Testis (tissue), 3 donors: ENCODE measurements around the gene MYCN. TPM values are rescaled to one million over a fixed set of nuclear protein-coding genes. Genes with fewer than 3 reads are reported as not detected.
"Not testable (repeated sequence)": the region's sequence is repeated elsewhere in the genome, so short reads cannot be mapped to it uniquely, and the experiment has no call there.

Experiments
- DNase-seq: peaks from one replicate; pipeline ENCODE4 v3.0.0-alpha.2; 2019
- H3K27ac ChIP-seq, 2 donors: fragments of 200-600 bp; sonication (generic); one replicate each; pipeline ENCODE4 v1.5.1; 2019
- H3K27me3 ChIP-seq: fragments of 200-600 bp; sonication (generic); one replicate; pipeline ENCODE4 v1.5.1; 2019
- H3K36me3 ChIP-seq: fragments of 200-600 bp; sonication (generic); one replicate; pipeline ENCODE4 v1.5.1; 2017; ENCODE audit warnings: low read depth; ENCODE audit errors: missing control alignments
- H3K4me1 ChIP-seq: fragments of 200-600 bp; sonication (generic); one replicate; pipeline ENCODE4 v1.5.1; 2019
- H3K4me3 ChIP-seq, 2 donors: fragments of 200-600 bp; sonication (generic); one replicate each; pipeline ENCODE4 v1.5.1; 2017 to 2019
- H3K9me3 ChIP-seq: fragments of 200-600 bp; sonication (generic); one replicate; pipeline ENCODE4 v1.5.1; 2017
- POLR2A ChIP-seq: fragments of 450-650 bp; IDR thresholded peaks from one replicate; pipeline ENCODE4 v1.6.1; 2017; ENCODE audit warnings: antibody characterized with exemption, mild to moderate bottlenecking, moderate library complexity
- WGBS, 2 donors: methylation state at CpG; one replicate each; pipeline ENCODE4 v1.1.5; 2018; 5-methylcytosine and 5-hydroxymethylcytosine counted together
- intact Hi-C: fragments of 100-400 bp; cut with DNase I; formaldehyde crosslinking; loops from one replicate; pipeline ENCODE4 v1.15.1; 2023; ENCODE audit warnings: low total_unique reads
- polyA plus RNA-seq: library from polyadenylated mRNA; stranded (reverse); fragments of 350-450 nt; fragmentation: Illumina TruSeq; extraction: RNeasy Lipid Tissue Mini Kit (QIAGEN cat#74804); gene quantifications from one replicate; pipeline ENCODE4 v1.2.3, GENCODE V29; 2014; ENCODE audit warnings: low read depth, low replicate concordance; ENCODE audit not compliant: insufficient read depth
- total RNA-seq, 2 donors: library from RNA; depleted of rRNA; stranded (reverse); fragments of >200 nt; gene quantifications; one replicate each; pipeline ENCODE4 v1.2.3, GENCODE V29; 2016
- TF ChIP-seq, protein P1 (sequence below), 3 experiments: fragments of 450-650 bp in 2 of 3; fragments of 200-600 bp in 1 of 3; sonication (generic) in 1 of 3; IDR thresholded peaks; one replicate each; pipeline ENCODE4 v1.5.1; 2016 to 2019; ENCODE audit warnings: antibody characterized with exemption in 3 of 3, mild to moderate bottlenecking in 2 of 3, moderate library complexity in 1 of 3

Gene MYCN
- total and polyA plus RNA-seq, 3 donors from 2014 or later = 6.9 to 8.1 (median 6.9) TPM

DNA sequence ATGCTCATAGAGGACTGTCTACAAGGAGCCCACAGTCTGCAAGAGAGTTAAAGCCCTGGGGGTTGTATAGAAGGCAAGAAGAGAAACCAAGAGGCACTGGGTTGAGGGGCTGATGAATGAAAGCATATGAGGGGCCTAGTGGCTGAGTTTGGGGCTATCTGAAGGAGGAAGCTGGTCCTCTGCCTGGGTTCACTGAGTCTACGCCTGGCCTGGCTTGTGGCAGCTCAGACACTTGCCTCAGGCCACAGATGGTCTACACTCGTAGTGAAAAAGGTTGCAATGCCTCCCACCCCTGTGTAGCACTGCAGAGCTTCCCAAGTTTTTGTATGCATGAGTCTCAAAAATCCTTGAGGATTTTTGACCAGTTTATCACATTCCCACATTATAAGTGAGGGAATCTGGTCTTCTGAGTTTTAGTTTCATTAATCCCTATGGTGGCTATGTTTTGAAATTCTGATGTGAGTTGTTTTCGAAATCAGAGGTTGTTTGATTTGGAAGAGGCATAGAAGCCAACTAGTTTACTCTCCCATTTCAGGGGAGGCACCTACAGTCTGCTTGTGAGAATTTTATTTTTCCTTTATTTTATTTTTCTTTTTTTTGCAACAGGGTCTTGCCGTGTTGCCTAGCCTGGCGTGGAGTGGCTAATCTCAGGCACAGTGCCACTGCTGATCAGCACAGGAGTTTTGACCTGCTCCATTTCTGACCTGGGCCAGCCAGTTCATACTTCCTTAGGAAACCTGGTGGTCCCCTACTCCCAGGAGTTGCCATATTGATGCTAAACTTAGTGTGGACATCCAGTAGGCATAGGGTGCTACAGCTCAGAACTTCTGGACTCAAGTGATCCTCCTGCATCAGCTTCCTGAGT lies 10.0 kb downstream of the MYCN start:
- DNase-seq = no peak
- TF ChIP-seq, protein P1, sequence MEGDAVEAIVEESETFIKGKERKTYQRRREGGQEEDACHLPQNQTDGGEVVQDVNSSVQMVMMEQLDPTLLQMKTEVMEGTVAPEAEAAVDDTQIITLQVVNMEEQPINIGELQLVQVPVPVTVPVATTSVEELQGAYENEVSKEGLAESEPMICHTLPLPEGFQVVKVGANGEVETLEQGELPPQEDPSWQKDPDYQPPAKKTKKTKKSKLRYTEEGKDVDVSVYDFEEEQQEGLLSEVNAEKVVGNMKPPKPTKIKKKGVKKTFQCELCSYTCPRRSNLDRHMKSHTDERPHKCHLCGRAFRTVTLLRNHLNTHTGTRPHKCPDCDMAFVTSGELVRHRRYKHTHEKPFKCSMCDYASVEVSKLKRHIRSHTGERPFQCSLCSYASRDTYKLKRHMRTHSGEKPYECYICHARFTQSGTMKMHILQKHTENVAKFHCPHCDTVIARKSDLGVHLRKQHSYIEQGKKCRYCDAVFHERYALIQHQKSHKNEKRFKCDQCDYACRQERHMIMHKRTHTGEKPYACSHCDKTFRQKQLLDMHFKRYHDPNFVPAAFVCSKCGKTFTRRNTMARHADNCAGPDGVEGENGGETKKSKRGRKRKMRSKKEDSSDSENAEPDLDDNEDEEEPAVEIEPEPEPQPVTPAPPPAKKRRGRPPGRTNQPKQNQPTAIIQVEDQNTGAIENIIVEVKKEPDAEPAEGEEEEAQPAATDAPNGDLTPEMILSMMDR (IDR thresholded peaks at IDR 0.05) = no peak
- no peak for TF ChIP-seq POLR2A
- Histone ChIP-seq H3K4me1 (no peaks in the 10 kb centered on the region), H3K4me3 (no peak overlapping the region), H3K36me3 (no peaks in the 10 kb centered on the region), H3K9me3 (no peaks in the 10 kb centered on the region), H3K27me3 (no peaks in the 10 kb centered on the region), H3K27ac (no peak overlapping the region)
- intact Hi-C loops = no loop called here
- WGBS, 2 donors = 84 to 90% methylated on average over 5 of the region's 5 CpGs

DNA sequence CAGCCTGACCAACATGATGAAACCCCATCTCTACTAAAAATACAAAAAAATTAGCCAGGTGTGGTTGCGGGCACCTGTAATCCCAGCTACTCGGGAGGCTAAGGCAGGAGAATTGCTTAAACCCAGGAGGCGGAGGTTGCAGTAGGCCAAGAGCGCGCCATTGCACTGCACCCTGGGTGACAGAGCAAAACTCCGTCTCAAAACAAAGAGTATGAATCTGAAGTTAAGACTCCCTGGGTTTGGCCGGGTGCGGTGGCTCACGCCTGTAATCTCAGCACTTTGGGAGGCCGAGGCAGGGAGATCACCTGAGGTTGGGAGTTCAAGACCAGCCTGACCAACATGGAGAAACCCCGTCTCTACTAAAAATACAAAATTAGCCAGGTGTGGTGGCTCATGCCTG lies 11.6 kb downstream of the MYCN start:
- H3K27me3 ChIP-seq, H3K4me3 ChIP-seq, H3K36me3 ChIP-seq, H3K9me3 ChIP-seq, H3K27ac ChIP-seq, H3K4me1 ChIP-seq, intact Hi-C loops, DNase-seq: not testable (repeated sequence)
- 91 to 94% methylated on average over 11 of the region's 11 CpGs for WGBS, 2 donors

DNA sequence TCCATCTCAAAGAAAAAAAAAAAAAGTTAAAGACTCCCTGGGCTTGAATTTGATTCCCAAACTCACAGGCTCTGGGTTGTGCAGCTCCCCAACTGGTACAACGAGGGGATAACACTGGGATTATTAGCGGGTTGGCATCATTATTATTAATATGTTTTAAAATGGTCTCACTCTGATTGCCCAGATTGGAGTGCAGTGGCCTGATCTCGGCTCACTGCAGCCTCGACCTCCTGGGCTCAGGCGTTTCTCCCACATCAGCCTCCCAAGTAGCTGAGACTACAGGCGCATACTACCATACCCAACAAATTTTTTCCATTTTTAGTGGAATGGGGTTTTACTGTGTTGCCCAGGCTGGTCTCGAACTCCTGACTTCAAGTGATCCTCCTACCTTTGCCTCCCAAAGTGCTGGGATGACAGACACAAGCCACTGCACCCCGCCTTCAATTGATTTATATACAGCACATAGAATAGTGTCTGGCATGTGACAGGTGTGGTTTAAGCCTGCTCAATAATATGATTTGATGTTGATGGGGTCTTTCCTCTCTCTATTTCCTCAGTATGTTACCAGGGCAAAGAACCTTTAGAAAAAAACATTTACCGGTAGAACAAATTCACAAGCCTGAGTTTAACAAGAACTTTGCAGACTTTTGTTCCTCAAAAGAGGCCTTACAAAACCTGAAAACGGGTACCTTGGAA lies 12.2 kb downstream of the MYCN start:
- H3K27me3 ChIP-seq = no peaks in the 10 kb centered on the region
- no peaks in the 10 kb centered on the region for H3K9me3 ChIP-seq
- H3K4me3 ChIP-seq = no peak overlapping the region
- intact Hi-C loops = no loop called here
- TF ChIP-seq, protein P1 (IDR thresholded peaks at IDR 0.05) = no peak
- no peak for TF ChIP-seq POLR2A
- H3K27ac ChIP-seq = no peak overlapping the region
- 89 to 93% methylated on average over 10 of the region's 10 CpGs for WGBS, 2 donors
- H3K4me1 ChIP-seq = no peaks in the 10 kb centered on the region
- DNase-seq = no peak
- H3K36me3 ChIP-seq = no peaks in the 10 kb centered on the region

DNA sequence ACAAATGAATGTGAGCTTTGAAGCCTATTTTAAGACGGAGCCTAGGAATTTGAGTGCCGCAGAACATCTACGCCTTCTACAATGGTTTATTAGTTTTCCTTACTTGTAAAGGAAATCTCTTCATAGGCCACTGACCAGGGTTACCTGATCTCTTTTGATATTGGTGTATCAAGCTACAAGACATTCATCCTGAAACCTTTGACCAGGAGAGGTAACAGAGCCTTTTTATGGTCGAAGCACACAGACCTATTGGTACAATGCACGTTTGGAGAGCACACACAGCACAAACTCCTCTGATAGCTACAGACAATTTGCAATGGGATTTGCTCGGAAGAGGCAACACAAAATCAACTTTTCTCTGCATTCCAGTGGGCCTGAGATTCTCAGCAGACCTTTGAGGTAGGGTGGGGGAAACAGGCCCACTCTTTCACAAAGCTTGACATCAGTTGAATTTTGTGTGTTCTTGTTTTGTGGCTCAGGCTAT lies 12.8 kb downstream of the MYCN start:
- no peaks in the 10 kb centered on the region for H3K9me3 ChIP-seq
- intact Hi-C loops = no loop called here
- no peak overlapping the region for H3K27ac ChIP-seq
- TF ChIP-seq, protein P1 (IDR thresholded peaks at IDR 0.05) = no peak
- TF ChIP-seq POLR2A = no peak
- H3K27me3 ChIP-seq = no peaks in the 10 kb centered on the region
- DNase-seq = no peak
- H3K36me3 ChIP-seq = no peaks in the 10 kb centered on the region
- 88 to 93% methylated on average over 6 of the region's 6 CpGs for WGBS, 2 donors
- no peak overlapping the region for H3K4me3 ChIP-seq
- H3K4me1 ChIP-seq = no peaks in the 10 kb centered on the region

DNA sequence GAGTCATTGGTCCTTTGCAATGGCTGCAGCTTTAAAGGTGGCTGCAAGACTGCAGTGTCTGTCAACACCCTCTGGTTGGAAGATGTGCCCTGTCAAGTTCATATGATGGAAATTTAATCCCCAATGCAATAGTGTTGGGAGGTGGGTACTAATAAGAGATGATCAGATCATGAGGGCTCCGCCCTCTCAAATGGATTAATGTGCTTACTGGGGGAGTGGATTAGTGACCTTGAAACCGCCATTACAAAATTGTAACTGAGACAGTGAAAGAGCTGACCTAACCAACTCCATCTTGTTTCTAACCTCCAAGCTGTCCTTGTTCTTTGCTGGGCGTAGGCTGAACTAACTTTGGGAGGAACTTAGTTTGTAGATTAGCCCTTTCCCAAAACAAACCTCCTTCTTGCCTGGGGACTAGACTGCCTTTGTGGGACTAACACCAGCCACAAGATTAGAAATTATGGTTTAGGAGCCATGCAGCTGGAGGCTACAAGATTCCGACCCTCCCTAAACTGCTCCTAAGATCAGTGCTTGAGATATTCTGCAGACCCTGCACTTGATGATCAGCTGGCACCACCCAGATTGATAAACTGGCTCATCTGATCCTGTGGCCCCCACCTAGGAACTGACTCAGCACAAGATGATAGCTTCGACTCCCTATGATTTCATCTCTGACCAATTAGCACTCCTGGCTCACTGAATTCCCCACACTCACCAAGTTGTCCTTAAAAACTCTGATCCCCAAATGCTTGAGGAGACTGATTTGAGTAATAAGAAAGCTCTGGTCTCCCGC lies 13.7 kb downstream of the MYCN start:
- TF ChIP-seq, protein P1 (IDR thresholded peaks at IDR 0.05) = no peak
- TF ChIP-seq POLR2A = no peak
- Histone ChIP-seq H3K27me3 (no peaks in the 10 kb centered on the region), H3K4me3 (no peak overlapping the region), H3K36me3 (no peaks in the 10 kb centered on the region), H3K9me3 (no peaks in the 10 kb centered on the region), H3K4me1 (no peaks in the 10 kb centered on the region), H3K27ac (no peak overlapping the region)
- WGBS, 2 donors = 88 to 89% methylated on average over 4 to 6 of the region's 6 CpGs
- no peak for DNase-seq
- intact Hi-C loops = no loop called here
